ENCODE measurements around the gene TNRC6B. TPM values are rescaled to one million over a fixed set of nuclear protein-coding genes. Genes with fewer than 3 reads are reported as not detected.
"Not testable (repeated sequence)": the region's sequence is repeated elsewhere in the genome, so short reads cannot be mapped to it uniquely, and the experiment has no call there.

The TNRC6B gene
- total and polyA plus RNA-seq, 2 donors from 2014 or later = 2.7 to 63.2 TPM

GRCh38 chr22:40153192-40153591, 24.5 kb upstream of the TNRC6B start:
- intact Hi-C loops (cut with DNase I) = no loop called here
- H3K9ac ChIP-seq (ENCODE audit: low read length in 3 of 3) = no peak overlapping the region
- DNase-seq (peak in 2 of 5 donors; percentile 8 to 21), FAIRE-seq (no peak)
- no peaks in the 10 kb centered on the region for H3K9me3 ChIP-seq (ENCODE audit: control insufficient read depth in 2 of 3, insufficient read depth in 1 of 3, low read length in 3 of 3)
- no peaks in the 10 kb centered on the region for H3K36me3 ChIP-seq (ENCODE audit: control insufficient read depth in 2 of 3, insufficient read depth in 3 of 3, low read length in 3 of 3)
- H3K27me3 ChIP-seq (ENCODE audit: control insufficient read depth, insufficient read depth, low read length) = no peaks in the 10 kb centered on the region
- H3K27ac ChIP-seq (ENCODE audit: low read depth in 2 of 2, low read length in 2 of 2) = no peak overlapping the region
- H3K4me1 ChIP-seq (ENCODE audit: control insufficient read depth in 2 of 3, insufficient read depth in 2 of 3, low read depth in 1 of 3, low read length in 3 of 3) = peaks cover 0 to 4% (median 0%) of the 10 kb centered on the region in 3 donors
- no peak for TF ChIP-seq CTCF (IDR thresholded peaks at IDR 0.05; ENCODE audit: borderline replicate concordance, extremely low read depth, insufficient read depth)
- H3K4me3 ChIP-seq (ENCODE audit: low read length in 3 of 3) = no peak overlapping the region

GRCh38 chr22:40153705-40154104, 24.0 kb upstream of the TNRC6B start:
- no peak overlapping the region for H3K4me3 ChIP-seq (ENCODE audit: low read length in 3 of 3)
- H3K36me3 ChIP-seq (ENCODE audit: control insufficient read depth in 2 of 3, insufficient read depth in 3 of 3, low read length in 3 of 3) = no peaks in the 10 kb centered on the region
- intact Hi-C loops (cut with DNase I) = no loop called here
- no peak overlapping the region for H3K9ac ChIP-seq (ENCODE audit: low read length in 3 of 3)
- FAIRE-seq = peak; percentile 58
- H3K9me3 ChIP-seq (ENCODE audit: control insufficient read depth in 2 of 3, insufficient read depth in 1 of 3, low read length in 3 of 3) = no peaks in the 10 kb centered on the region
- TF ChIP-seq CTCF (IDR thresholded peaks at IDR 0.05; ENCODE audit: borderline replicate concordance, extremely low read depth, insufficient read depth) = no peak
- no peaks in the 10 kb centered on the region for H3K27me3 ChIP-seq (ENCODE audit: control insufficient read depth, insufficient read depth, low read length)
- H3K4me1 ChIP-seq (ENCODE audit: control insufficient read depth in 2 of 3, insufficient read depth in 2 of 3, low read depth in 1 of 3, low read length in 3 of 3) = peaks cover 0 to 4% (median 0%) of the 10 kb centered on the region in 3 donors
- H3K27ac ChIP-seq (ENCODE audit: low read depth in 2 of 2, low read length in 2 of 2) = no peak overlapping the region
- DNase-seq = no peak

GRCh38 chr22:40156001-40156516, 21.7 kb upstream of the TNRC6B start:
- H3K27me3 ChIP-seq (ENCODE audit: control insufficient read depth, insufficient read depth, low read length) = no peaks in the 10 kb centered on the region
- no peaks in the 10 kb centered on the region for H3K36me3 ChIP-seq (ENCODE audit: control insufficient read depth in 2 of 3, insufficient read depth in 3 of 3, low read length in 3 of 3)
- intact Hi-C loops (cut with DNase I) = no loop called here
- no peak overlapping the region for H3K9ac ChIP-seq (ENCODE audit: low read length in 3 of 3)
- no peaks in the 10 kb centered on the region for H3K9me3 ChIP-seq (ENCODE audit: control insufficient read depth in 2 of 3, insufficient read depth in 1 of 3, low read length in 3 of 3)
- TF ChIP-seq CTCF (IDR thresholded peaks at IDR 0.05; ENCODE audit: borderline replicate concordance, extremely low read depth, insufficient read depth) = peak; percentile 24
- H3K27ac ChIP-seq (ENCODE audit: low read depth in 2 of 2, low read length in 2 of 2) = no peak overlapping the region
- DNase-seq (peak in 1 of 5 donors; percentile 34), FAIRE-seq (no peak)
- no peak overlapping the region for H3K4me3 ChIP-seq (ENCODE audit: low read length in 3 of 3)
- peaks cover 0 to 4% (median 0%) of the 10 kb centered on the region in 3 donors for H3K4me1 ChIP-seq (ENCODE audit: control insufficient read depth in 2 of 3, insufficient read depth in 2 of 3, low read depth in 1 of 3, low read length in 3 of 3)

GRCh38 chr22:40156682-40157081, 21.0 kb upstream of the TNRC6B start:
- H3K4me3 ChIP-seq (ENCODE audit: low read length in 3 of 3); H3K9me3 ChIP-seq (ENCODE audit: control insufficient read depth in 2 of 3, insufficient read depth in 1 of 3, low read length in 3 of 3); DNase-seq; H3K36me3 ChIP-seq (ENCODE audit: control insufficient read depth in 2 of 3, insufficient read depth in 3 of 3, low read length in 3 of 3); intact Hi-C loops (cut with DNase I); H3K27me3 ChIP-seq (ENCODE audit: control insufficient read depth, insufficient read depth, low read length); H3K9ac ChIP-seq (ENCODE audit: low read length in 3 of 3); FAIRE-seq; H3K27ac ChIP-seq (ENCODE audit: low read depth in 2 of 2, low read length in 2 of 2); H3K4me1 ChIP-seq (ENCODE audit: control insufficient read depth in 2 of 3, insufficient read depth in 2 of 3, low read depth in 1 of 3, low read length in 3 of 3): not testable (repeated sequence)
